GM19452 (cell line): ENCODE measurements around the gene PPP1R1C.
"Not testable (repeated sequence)": the region's sequence is repeated elsewhere in the genome, so short reads cannot be mapped to it uniquely, and the experiment has no call there.

Experiments
- ATAC-seq: cut with Tn5 transposase; IDR thresholded peaks from one replicate; pipeline ENCODE4 v1.9.1; 2021; ENCODE audit not compliant: unreplicated experiment

Gene PPP1R1C

GRCh38 chr2:181985632-181986205, at the start of gene PPP1R1C:
TSS of gene PPP1R1C (plus strand) at chr2:181985853. CDS start at chr2:181986111, 258 bp downstream.
- no peak for ATAC-seq

GRCh38 chr2:181937473-181937872, 48.2 kb upstream of the PPP1R1C start:
- no peak for ATAC-seq

- no peak for ATAC-seq
These were observed 42.1 kb upstream of the PPP1R1C start for GRCh38 chr2:181943411-181944124.

GRCh38 chr2:181944164-181944913, 41.3 kb upstream of the PPP1R1C start:
- ATAC-seq, result no peak

- ATAC-seq, result no peak
These were observed 40.8 kb upstream of the PPP1R1C start for GRCh38 chr2:181944914-181945291.

- ATAC-seq, result no peak
These were observed 39.1 kb upstream of the PPP1R1C start for GRCh38 chr2:181946444-181947127.

GRCh38 chr2:181947273-181947672, 38.4 kb upstream of the PPP1R1C start:
- no peak for ATAC-seq

- ATAC-seq, result no peak
These were observed 37.4 kb upstream of the PPP1R1C start for GRCh38 chr2:181948227-181948626.

GRCh38 chr2:181949047-181949446, 36.6 kb upstream of the PPP1R1C start:
- no peak for ATAC-seq

- ATAC-seq, result no peak
These were observed 33.0 kb upstream of the PPP1R1C start for GRCh38 chr2:181952404-181953226.

GRCh38 chr2:181953881-181954537, 31.6 kb upstream of the PPP1R1C start:
- ATAC-seq, result peak; percentile 79

- ATAC-seq, result peak; percentile 33
These were observed 31.1 kb upstream of the PPP1R1C start for GRCh38 chr2:181954538-181954883.

- ATAC-seq, result no peak
These were observed 30.6 kb upstream of the PPP1R1C start for GRCh38 chr2:181955010-181955409.

GRCh38 chr2:181955866-181956265, 29.8 kb upstream of the PPP1R1C start:
- ATAC-seq, result not testable (repeated sequence)

GRCh38 chr2:181957668-181958067, 28.0 kb upstream of the PPP1R1C start:
- no peak for ATAC-seq

GRCh38 chr2:181958726-181959125, 26.9 kb upstream of the PPP1R1C start:
- no peak for ATAC-seq

- ATAC-seq, result no peak
These were observed 26.1 kb upstream of the PPP1R1C start for GRCh38 chr2:181959508-181959907.

- ATAC-seq, result not testable (repeated sequence)
These were observed 24.5 kb upstream of the PPP1R1C start for GRCh38 chr2:181961167-181961566.

- ATAC-seq, result no peak
These were observed 23.5 kb upstream of the PPP1R1C start for GRCh38 chr2:181962142-181962541.

- ATAC-seq, result no peak
These were observed 15.4 kb upstream of the PPP1R1C start for GRCh38 chr2:181970160-181970794.
